Measurements from ENCODE around the gene MICAL1. TPM values are rescaled to one million over a fixed set of nuclear protein-coding genes. Genes with fewer than 3 reads are reported as not detected.

The MICAL1 gene
- total RNA-seq, 4 donors from 2014 or later, result 17.9 to 29.5 (median 27.3) TPM

GRCh38 chr6:109428889-109429477 lies 26.6 kb downstream of the MICAL1 start:
- 39 to 50% methylated on average over 7 of the region's 7 CpGs for WGBS, 2 donors
- no peak for DNase-seq (ENCODE audit: low spot score in 2 of 2)
- TF ChIP-seq POLR2A (IDR thresholded peaks at IDR 0.05) (no peak), CTCF (IDR thresholded peaks at IDR 0.05) (no peak)
- intact Hi-C loops (cut with DNase I; ENCODE audit: low total_unique reads), result no loop called here
- H3K4me3 ChIP-seq (ENCODE audit: low read depth, poor library complexity, severe bottlenecking), result no peak overlapping the region

DNA sequence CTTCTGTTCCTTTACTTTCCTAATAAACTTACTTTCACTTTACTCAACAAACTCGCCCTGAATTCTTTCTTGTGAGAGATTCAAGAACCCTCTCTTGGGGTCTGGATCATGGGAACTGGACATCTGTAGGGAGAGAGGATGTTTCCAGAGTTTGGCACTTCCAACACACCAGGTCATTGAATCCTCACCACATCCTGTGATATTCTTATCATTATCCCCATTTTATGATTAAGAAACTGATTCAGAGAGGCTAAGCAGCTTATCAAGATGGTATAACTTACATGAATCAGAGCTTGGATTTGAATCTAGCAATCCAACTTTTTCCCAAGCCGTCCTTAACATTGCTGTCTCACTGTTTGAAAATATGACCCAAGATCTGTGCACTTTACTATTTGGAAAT lies 30.6 kb downstream of the MICAL1 start:
- no peak overlapping the region for H3K4me3 ChIP-seq (ENCODE audit: low read depth, poor library complexity, severe bottlenecking)
- no peak for TF ChIP-seq CTCF (IDR thresholded peaks at IDR 0.05)
- no peak for TF ChIP-seq POLR2A (IDR thresholded peaks at IDR 0.05)
- no peak for DNase-seq (ENCODE audit: low spot score in 2 of 2)
- intact Hi-C loops (cut with DNase I; ENCODE audit: low total_unique reads), result no loop called here
- WGBS, 2 donors, result 68 to 85% methylated on average over 2 of the region's 2 CpGs

- no peak for DNase-seq (ENCODE audit: low spot score in 2 of 2)
- intact Hi-C loops (cut with DNase I; ENCODE audit: low total_unique reads), result no loop called here
- TF ChIP-seq CTCF (IDR thresholded peaks at IDR 0.05), result no peak
- no peak for TF ChIP-seq POLR2A (IDR thresholded peaks at IDR 0.05)
- WGBS, 2 donors, result 78% methylated on average over 1 of the region's 1 CpG
- H3K4me3 ChIP-seq (ENCODE audit: low read depth, poor library complexity, severe bottlenecking), result no peak overlapping the region
Observed at GRCh38 chr6:109421184-109421583, 34.4 kb downstream of the MICAL1 start.

- no peak for TF ChIP-seq POLR2A (IDR thresholded peaks at IDR 0.05)
- no peak for TF ChIP-seq CTCF (IDR thresholded peaks at IDR 0.05)
- 33 to 36% methylated on average over 1 of the region's 1 CpG for WGBS, 2 donors
- intact Hi-C loops (cut with DNase I; ENCODE audit: low total_unique reads), result no loop called here
- no peak overlapping the region for H3K4me3 ChIP-seq (ENCODE audit: low read depth, poor library complexity, severe bottlenecking)
- DNase-seq (ENCODE audit: low spot score in 2 of 2), result no peak
Observed at GRCh38 chr6:109420751-109421150, 34.8 kb downstream of the MICAL1 start.

DNA sequence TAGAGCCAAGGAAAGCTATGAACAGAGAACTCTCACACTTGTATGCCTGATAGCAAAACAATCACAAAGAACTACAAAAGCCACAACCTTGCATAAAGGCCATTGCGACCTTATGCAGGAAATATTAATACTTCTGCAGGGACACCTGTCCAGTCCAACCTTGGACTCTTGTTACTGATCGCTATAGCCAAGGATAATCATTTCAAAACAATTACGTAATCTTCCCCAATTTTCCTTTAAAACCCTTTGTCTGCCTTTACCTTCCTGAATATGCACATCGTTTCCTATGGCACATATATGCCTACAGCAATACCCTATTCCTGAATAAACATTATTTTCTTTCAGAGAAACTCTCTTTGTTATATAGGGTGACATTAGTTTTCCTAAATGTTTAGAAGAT lies 37.9 kb downstream of the MICAL1 start:
- 93 to 95% methylated on average over 4 of the region's 4 CpGs for WGBS, 2 donors
- intact Hi-C loops (cut with DNase I; ENCODE audit: low total_unique reads), result no loop called here
- no peak for DNase-seq (ENCODE audit: low spot score in 2 of 2)
- TF ChIP-seq POLR2A (IDR thresholded peaks at IDR 0.05) (no peak), CTCF (IDR thresholded peaks at IDR 0.05) (no peak)
- no peak overlapping the region for H3K4me3 ChIP-seq (ENCODE audit: low read depth, poor library complexity, severe bottlenecking)

- H3K4me3 ChIP-seq (ENCODE audit: low read depth, poor library complexity, severe bottlenecking), result no peak overlapping the region
- intact Hi-C loops (cut with DNase I; ENCODE audit: low total_unique reads), result no loop called here
- DNase-seq (ENCODE audit: low spot score in 2 of 2), result no peak
- no peak for TF ChIP-seq CTCF (IDR thresholded peaks at IDR 0.05)
- no peak for TF ChIP-seq POLR2A (IDR thresholded peaks at IDR 0.05)
- WGBS, 2 donors, result 58 to 62% methylated on average over 2 of the region's 2 CpGs
Observed at GRCh38 chr6:109411034-109411433, 44.5 kb downstream of the MICAL1 start.
